Esophagus squamous epithelium (tissue), 5 donors: ENCODE results near the gene DOK3. TPM values are rescaled to one million over a fixed set of nuclear protein-coding genes. Genes with fewer than 3 reads are reported as not detected.

ENCODE experiments used
- DNase-seq: peaks from one replicate; lab custom pipeline; 2025; lab: John Stamatoyannopoulos, UW
- H3K27ac ChIP-seq, 4 donors: fragments of 200-600 bp; sonication (generic); one replicate each; pipeline ENCODE4 v1.5.1; 2016 to 2019; ENCODE audit warnings: mild to moderate bottlenecking in 1 of 4
- H3K27me3 ChIP-seq, 4 donors: fragments of 200-600 bp; sonication (generic); 1 replicate in 3 of 4; 2 replicates in 1 of 4; pipeline versions ENCODE4 v1.5.1 to v1.6.0; 2017 to 2021; ENCODE audit warnings: antibody characterized with exemption in 1 of 4
- H3K36me3 ChIP-seq, 3 donors: fragments of 200-600 bp; sonication (generic); one replicate each; pipeline ENCODE4 v1.5.1; 2016 to 2019
- H3K4me1 ChIP-seq, 3 donors: fragments of 200-600 bp; sonication (generic); one replicate each; pipeline ENCODE4 v1.5.1; 2017 to 2019
- H3K4me3 ChIP-seq, 4 donors: fragments of 200-600 bp; sonication (generic); 1 replicate in 3 of 4; 2 replicates in 1 of 4; pipeline ENCODE4 v1.5.1; 2016 to 2019; ENCODE audit warnings: mild to moderate bottlenecking in 2 of 4, moderate library complexity in 1 of 4
- H3K9me3 ChIP-seq, 3 donors: fragments of 200-600 bp; sonication (generic); one replicate each; pipeline ENCODE4 v1.5.1; 2016 to 2019
- POLR2A ChIP-seq, 4 donors: fragments of 450-650 bp; IDR thresholded peaks; one replicate each; pipeline ENCODE4 v1.6.1; 2017; ENCODE audit warnings: antibody characterized with exemption in 4 of 4, mild to moderate bottlenecking in 4 of 4, moderate library complexity in 3 of 4
- WGBS, 2 donors: methylation state at CpG; one replicate each; pipeline ENCODE4 v1.1.5; 2018; 5-methylcytosine and 5-hydroxymethylcytosine counted together
- intact Hi-C: fragments of 100-400 bp; cut with DNase I; formaldehyde crosslinking; loops from one replicate; pipeline ENCODE4 v1.15.0; 2022
- total RNA-seq, 4 donors: library from RNA; depleted of rRNA; stranded (reverse); fragments of >200 nt; gene quantifications; one replicate each; pipeline ENCODE4 v1.1.0, GENCODE V29; 2016
- TF ChIP-seq, protein P1 (sequence below), 6 experiments: fragments of 450-650 bp in 4 of 6; fragments of 200-600 bp in 2 of 6; sonication (generic) in 2 of 6; IDR thresholded peaks; one replicate each; pipeline ENCODE4 v1.5.1; 2016 to 2019; ENCODE audit warnings: antibody characterized with exemption in 6 of 6, mild to moderate bottlenecking in 4 of 6, moderate library complexity in 4 of 6
- donor health status: DM: yes; HTN: yes; CAD: no.

DOK3 gene, protein sequence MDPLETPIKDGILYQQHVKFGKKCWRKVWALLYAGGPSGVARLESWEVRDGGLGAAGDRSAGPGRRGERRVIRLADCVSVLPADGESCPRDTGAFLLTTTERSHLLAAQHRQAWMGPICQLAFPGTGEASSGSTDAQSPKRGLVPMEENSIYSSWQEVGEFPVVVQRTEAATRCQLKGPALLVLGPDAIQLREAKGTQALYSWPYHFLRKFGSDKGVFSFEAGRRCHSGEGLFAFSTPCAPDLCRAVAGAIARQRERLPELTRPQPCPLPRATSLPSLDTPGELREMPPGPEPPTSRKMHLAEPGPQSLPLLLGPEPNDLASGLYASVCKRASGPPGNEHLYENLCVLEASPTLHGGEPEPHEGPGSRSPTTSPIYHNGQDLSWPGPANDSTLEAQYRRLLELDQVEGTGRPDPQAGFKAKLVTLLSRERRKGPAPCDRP
- total RNA-seq = 1 to 10 TPM; 2.4 to 7.2 (median 4.4) TPM

GRCh38 chr5:177509381-177509951 lies at the start of gene DOK3:
Gene DOK3, minus strand, starts transcription at chr5:177509826. Its CDS starts 286 bp downstream, at chr5:177509540.
- H3K4me1 ChIP-seq = peaks cover 0 to 15% (median 0%) of the 10 kb centered on the region in 3 donors
- H3K9me3 ChIP-seq = no peaks in the 10 kb centered on the region
- peak within 1 kb of the TSS; percentile 10 to 79 (median 50) for H3K27ac ChIP-seq
- peak within 1 kb of the TSS in 3 of 4 donors; percentile 28 to 52 (median 30) for H3K4me3 ChIP-seq
- peaks cover 21 to 47% (median 36%) of the 10 kb centered on the region in 3 donors for H3K36me3 ChIP-seq
- H3K27me3 ChIP-seq = no peaks in the 10 kb centered on the region
- intact Hi-C loops = no loop called here
- DNase-seq = no peak
- TF ChIP-seq, protein P1, sequence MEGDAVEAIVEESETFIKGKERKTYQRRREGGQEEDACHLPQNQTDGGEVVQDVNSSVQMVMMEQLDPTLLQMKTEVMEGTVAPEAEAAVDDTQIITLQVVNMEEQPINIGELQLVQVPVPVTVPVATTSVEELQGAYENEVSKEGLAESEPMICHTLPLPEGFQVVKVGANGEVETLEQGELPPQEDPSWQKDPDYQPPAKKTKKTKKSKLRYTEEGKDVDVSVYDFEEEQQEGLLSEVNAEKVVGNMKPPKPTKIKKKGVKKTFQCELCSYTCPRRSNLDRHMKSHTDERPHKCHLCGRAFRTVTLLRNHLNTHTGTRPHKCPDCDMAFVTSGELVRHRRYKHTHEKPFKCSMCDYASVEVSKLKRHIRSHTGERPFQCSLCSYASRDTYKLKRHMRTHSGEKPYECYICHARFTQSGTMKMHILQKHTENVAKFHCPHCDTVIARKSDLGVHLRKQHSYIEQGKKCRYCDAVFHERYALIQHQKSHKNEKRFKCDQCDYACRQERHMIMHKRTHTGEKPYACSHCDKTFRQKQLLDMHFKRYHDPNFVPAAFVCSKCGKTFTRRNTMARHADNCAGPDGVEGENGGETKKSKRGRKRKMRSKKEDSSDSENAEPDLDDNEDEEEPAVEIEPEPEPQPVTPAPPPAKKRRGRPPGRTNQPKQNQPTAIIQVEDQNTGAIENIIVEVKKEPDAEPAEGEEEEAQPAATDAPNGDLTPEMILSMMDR (IDR thresholded peaks at IDR 0.05) = no peak
- TF ChIP-seq POLR2A (IDR thresholded peaks at IDR 0.05) = peak in 1 of 4 donors; percentile 34
- 50% methylated on average over 11 of the region's 20 CpGs; no CpG with 5 or more reads in 1 of the 2 donors for WGBS, 2 donors

DNA sequence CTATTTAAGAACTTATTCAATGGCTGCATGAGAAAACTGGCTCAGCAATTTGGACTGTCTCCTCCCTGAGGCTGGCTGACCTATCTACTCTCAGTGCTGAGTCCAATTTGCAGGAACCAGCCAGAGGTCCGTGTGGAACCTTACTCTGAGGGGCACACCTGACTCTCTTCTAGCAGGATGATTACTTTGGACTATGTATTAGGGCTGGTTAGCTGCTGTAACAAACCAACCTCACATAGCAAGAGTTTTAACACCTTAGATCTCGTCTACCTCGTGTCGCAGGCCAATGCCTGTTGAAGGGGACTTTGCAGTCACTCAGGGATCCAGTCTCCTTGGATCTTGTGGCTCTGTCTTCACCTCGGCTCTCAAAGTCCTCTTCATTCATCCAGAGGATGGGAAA lies 48.2 kb upstream of the DOK3 start:
- Histone ChIP-seq H3K27ac (no peak overlapping the region), H3K9me3 (no peaks in the 10 kb centered on the region), H3K4me3 (no peak overlapping the region), H3K36me3 (no peaks in the 10 kb centered on the region), H3K4me1 (peaks cover 9 to 36% (median 11%) of the 10 kb centered on the region in 3 donors), H3K27me3 (no peaks in the 10 kb centered on the region)
- 93 to 100% methylated on average over 3 to 5 of the region's 5 CpGs for WGBS, 2 donors
- no peak for TF ChIP-seq POLR2A (IDR thresholded peaks at IDR 0.05)
- TF ChIP-seq, protein P1 (IDR thresholded peaks at IDR 0.05) = no peak
- intact Hi-C loops = no loop called here
- DNase-seq = no peak

DNA sequence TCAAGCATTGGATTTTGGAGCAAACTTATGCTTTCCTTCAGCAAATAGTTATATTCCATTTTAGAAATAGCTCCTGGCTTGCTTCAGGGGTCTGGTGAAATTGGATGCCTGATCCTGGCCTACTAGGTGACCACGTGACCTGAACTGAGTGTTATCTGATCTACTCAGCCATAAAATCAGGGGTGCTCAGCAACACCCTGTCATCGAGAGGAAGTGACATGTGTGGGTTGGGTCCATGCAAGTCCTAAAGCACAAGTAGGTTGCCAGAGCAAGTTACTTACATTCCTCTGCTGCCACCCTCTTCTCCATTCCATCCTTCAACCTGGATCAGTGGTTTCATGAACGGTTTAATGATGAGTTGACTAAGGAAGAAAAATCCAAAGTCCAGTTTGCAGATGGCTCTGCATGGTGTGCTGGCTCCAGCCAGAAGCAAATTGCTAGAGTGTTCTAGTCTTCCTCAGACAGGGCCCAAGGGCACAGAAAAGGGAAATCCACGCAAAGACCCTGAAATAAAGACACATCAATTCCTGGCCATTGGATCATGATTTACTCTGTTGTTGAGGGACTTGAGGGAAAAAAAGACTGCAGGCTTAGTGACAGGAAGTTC lies 47.5 kb upstream of the DOK3 start:
- H3K9me3 ChIP-seq = no peaks in the 10 kb centered on the region
- DNase-seq = no peak
- TF ChIP-seq, protein P1 (IDR thresholded peaks at IDR 0.05) = no peak
- TF ChIP-seq POLR2A (IDR thresholded peaks at IDR 0.05) = no peak
- H3K4me1 ChIP-seq = peaks cover 14 to 42% (median 14%) of the 10 kb centered on the region in 3 donors
- no peak overlapping the region for H3K4me3 ChIP-seq
- intact Hi-C loops = no loop called here
- H3K27me3 ChIP-seq = no peaks in the 10 kb centered on the region
- WGBS, 2 donors = 49 to 83% methylated on average over 4 of the region's 4 CpGs
- peaks cover 0 to 4% (median 0%) of the 10 kb centered on the region in 3 donors for H3K36me3 ChIP-seq
- H3K27ac ChIP-seq = no peak overlapping the region

DNA sequence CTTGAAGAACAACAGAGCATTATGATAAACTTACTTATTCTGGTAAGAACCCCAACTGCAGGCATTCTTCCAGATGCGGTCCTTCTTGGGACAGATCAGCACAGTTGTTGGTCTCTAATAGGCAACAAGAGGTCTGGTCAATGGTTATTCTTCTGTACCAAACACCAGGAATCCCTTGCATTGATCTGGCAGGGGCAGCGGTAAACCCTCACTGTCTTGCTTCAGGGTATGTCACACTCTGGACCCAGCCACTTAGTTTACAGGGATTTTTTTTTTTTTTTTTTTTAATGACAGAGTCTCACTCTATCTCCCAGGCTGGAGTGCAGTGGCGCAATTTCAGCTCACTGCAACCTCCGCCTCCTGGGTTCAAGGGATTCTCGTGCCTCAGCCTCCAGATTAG lies 46.0 kb upstream of the DOK3 start:
- intact Hi-C loops = no loop called here
- 90 to 91% methylated on average over 5 of the region's 5 CpGs for WGBS, 2 donors

More for the DNA sequence above, 46.0 kb upstream of the DOK3 start:
- no peak for DNase-seq
- Histone ChIP-seq H3K4me3 (no peak overlapping the region), H3K4me1 (peaks cover 14 to 57% (median 14%) of the 10 kb centered on the region in 3 donors), H3K27ac (no peak overlapping the region), H3K36me3 (peaks cover 0 to 17% (median 0%) of the 10 kb centered on the region in 3 donors), H3K9me3 (no peaks in the 10 kb centered on the region), H3K27me3 (no peaks in the 10 kb centered on the region)
- TF ChIP-seq, protein P1 (IDR thresholded peaks at IDR 0.05) = no peak
- TF ChIP-seq POLR2A (IDR thresholded peaks at IDR 0.05) = no peak
